Uterus (tissue), 2 donors: ENCODE measurements around the gene MEGF9.

ENCODE experiments used
- CTCF ChIP-seq, 4 experiments: fragments of 200-600 bp in 2 of 4; fragments of 450-650 bp in 2 of 4; sonication (generic) in 2 of 4; IDR thresholded peaks; one replicate each; pipeline ENCODE4 v1.5.1; 2016 to 2019; ENCODE audit warnings: antibody characterized with exemption in 4 of 4, mild to moderate bottlenecking in 2 of 4, moderate library complexity in 1 of 4
- POLR2A ChIP-seq, 2 donors: fragments of 450-650 bp; IDR thresholded peaks; one replicate each; pipeline ENCODE4 v1.6.1; 2016; ENCODE audit warnings: antibody characterized with exemption in 2 of 2, mild to moderate bottlenecking in 1 of 2, moderate library complexity in 1 of 2

- no peak for TF ChIP-seq POLR2A (IDR thresholded peaks at IDR 0.05)
- no peak for TF ChIP-seq CTCF (IDR thresholded peaks at IDR 0.05)
Observed at GRCh38 chr9:120723565-120723964, 9.3 kb upstream of the MEGF9 start.
